HTERT RPE-1 (cell line): ENCODE measurements around the gene STARD6.
"Not testable (repeated sequence)": the region's sequence is repeated elsewhere in the genome, so short reads cannot be mapped to it uniquely, and the experiment has no call there.

Source experiments
- in situ Hi-C: fragments of 300-500 bp; cut with MboI; formaldehyde crosslinking; loops from 4 replicates; pipeline ENCODE4 v1.14.3; 2020; ENCODE audit warnings: low sequenced_read_pairs

The STARD6 gene

GRCh38 chr18:54357660-54358494, at the start of gene STARD6, which contains the start of gene C18orf54:
Gene STARD6, minus strand, starts transcription at chr18:54357858. Its CDS starts 3,285 bp downstream, at chr18:54354573.
Gene C18orf54, plus strand, starts transcription at chr18:54357906. Its CDS starts 2,667 bp downstream, at chr18:54360573.
- in situ Hi-C loops, result no loop called here

- in situ Hi-C loops, result no loop called here
Observed at GRCh38 chr18:54405290-54405689, 47.6 kb upstream of the STARD6 start.

GRCh38 chr18:54396760-54397159, 39.1 kb upstream of the STARD6 start:
- in situ Hi-C loops, result no loop called here

- in situ Hi-C loops, result no loop called here
Observed at GRCh38 chr18:54393648-54394294, 36.1 kb upstream of the STARD6 start.

- in situ Hi-C loops, result no loop called here
Observed at GRCh38 chr18:54392543-54393023, 34.9 kb upstream of the STARD6 start.

GRCh38 chr18:54390838-54391237, 33.2 kb upstream of the STARD6 start:
- in situ Hi-C loops, result no loop called here

- in situ Hi-C loops, result no loop called here
Observed at GRCh38 chr18:54389143-54389505, 31.5 kb upstream of the STARD6 start.

- in situ Hi-C loops, result no loop called here
Observed at GRCh38 chr18:54388203-54389142, 30.8 kb upstream of the STARD6 start.

GRCh38 chr18:54387631-54388030, 30.0 kb upstream of the STARD6 start:
- in situ Hi-C loops, result no loop called here

- in situ Hi-C loops, result not testable (repeated sequence)
Observed at GRCh38 chr18:54386800-54387495, 29.3 kb upstream of the STARD6 start.

- in situ Hi-C loops, result no loop called here
Observed at GRCh38 chr18:54386043-54386442, 28.4 kb upstream of the STARD6 start.

GRCh38 chr18:54382733-54383252, 25.1 kb upstream of the STARD6 start:
- in situ Hi-C loops, result no loop called here

GRCh38 chr18:54382076-54382475, 24.4 kb upstream of the STARD6 start:
- in situ Hi-C loops, result no loop called here

- in situ Hi-C loops, result no loop called here
Observed at GRCh38 chr18:54381640-54382039, 24.0 kb upstream of the STARD6 start.

- in situ Hi-C loops, result no loop called here
Observed at GRCh38 chr18:54378057-54378456, 20.4 kb upstream of the STARD6 start.

GRCh38 chr18:54360406-54360805, 2.7 kb upstream of the STARD6 start:
- in situ Hi-C loops, result no loop called here

GRCh38 chr18:54359233-54359632, 1.6 kb upstream of the STARD6 start:
- in situ Hi-C loops, result no loop called here

- in situ Hi-C loops, result no loop called here
Observed at GRCh38 chr18:54358495-54359040, 910 bp upstream of the STARD6 start.

GRCh38 chr18:54357082-54357659, 487 bp downstream of the STARD6 start:
- in situ Hi-C loops, result no loop called here
